Mucosa of rectum (tissue), 2 donors: ENCODE measurements around the gene PIP5K1C.

Experiments
- H3K27ac ChIP-seq, 2 donors: one replicate each; pipeline ENCODE4 v1.7.0; 2013; ENCODE audit warnings: inconsistent platforms in 2 of 2, low read depth in 2 of 2, low read length in 2 of 2
- H3K27me3 ChIP-seq, 2 donors: one replicate each; pipeline ENCODE4 v1.7.0; 2013; ENCODE audit warnings: low read length in 2 of 2; ENCODE audit not compliant: control insufficient read depth in 2 of 2, insufficient read depth in 2 of 2
- H3K36me3 ChIP-seq, 2 donors: one replicate each; pipeline ENCODE4 v1.7.0; 2013; ENCODE audit warnings: low read length in 2 of 2; ENCODE audit not compliant: control insufficient read depth in 2 of 2, insufficient read depth in 2 of 2
- H3K4me1 ChIP-seq, 2 donors: one replicate each; pipeline ENCODE4 v1.7.0; 2013; ENCODE audit warnings: low read length in 2 of 2, mild to moderate bottlenecking in 1 of 2; ENCODE audit not compliant: control insufficient read depth in 2 of 2, insufficient read depth in 2 of 2
- H3K4me3 ChIP-seq, 2 donors: one replicate each; pipeline ENCODE4 v1.7.0; 2013; ENCODE audit warnings: low read length in 2 of 2
- H3K9ac ChIP-seq, 2 donors: one replicate each; pipeline ENCODE4 v1.7.0; 2013; ENCODE audit warnings: low read length in 2 of 2, low read depth in 1 of 2, mild to moderate bottlenecking in 1 of 2
- H3K9me3 ChIP-seq, 2 donors: one replicate each; pipeline ENCODE4 v1.7.0; 2013; ENCODE audit warnings: low read length in 2 of 2; ENCODE audit not compliant: control insufficient read depth in 2 of 2
- donor health status: healthy.
- donor health status: Normal muscosa, but diverticular disease.

Gene PIP5K1C

GRCh38 chr19:3701200-3701599 is 932 bp upstream of the PIP5K1C start:
- no peaks in the 10 kb centered on the region for H3K9me3 ChIP-seq
- peak overlapping the region in 1 of 2 donors; percentile 7 for H3K9ac ChIP-seq
- no peaks in the 10 kb centered on the region for H3K27me3 ChIP-seq
- no peak overlapping the region for H3K27ac ChIP-seq
- no peak overlapping the region for H3K4me3 ChIP-seq
- no peaks in the 10 kb centered on the region for H3K36me3 ChIP-seq
- H3K4me1 ChIP-seq = peaks cover 21 to 22% of the 10 kb centered on the region in 2 donors

- peak overlapping the region; percentile 65 to 83 for H3K9ac ChIP-seq
- H3K9me3 ChIP-seq = no peaks in the 10 kb centered on the region
- H3K4me3 ChIP-seq = peak overlapping the region; percentile 73 to 89
- H3K27me3 ChIP-seq = no peaks in the 10 kb centered on the region
- H3K27ac ChIP-seq = peak overlapping the region; percentile 44 to 70
- H3K36me3 ChIP-seq = no peaks in the 10 kb centered on the region
- peaks cover 17% of the 10 kb centered on the region in 2 donors for H3K4me1 ChIP-seq
Observed at GRCh38 chr19:3699741-3700241, 477 bp downstream of the PIP5K1C start.

GRCh38 chr19:3698974-3699740 is 1.1 kb downstream of the PIP5K1C start:
- Histone ChIP-seq H3K27ac (peak overlapping the region; percentile 44 to 70), H3K27me3 (no peaks in the 10 kb centered on the region), H3K9me3 (no peaks in the 10 kb centered on the region), H3K36me3 (no peaks in the 10 kb centered on the region), H3K9ac (peak overlapping the region; percentile 65 to 83), H3K4me1 (peaks cover 17% of the 10 kb centered on the region in 2 donors), H3K4me3 (peak overlapping the region; percentile 73 to 89)

- no peaks in the 10 kb centered on the region for H3K36me3 ChIP-seq
- H3K9me3 ChIP-seq = no peaks in the 10 kb centered on the region
- H3K4me3 ChIP-seq = no peak overlapping the region
- no peaks in the 10 kb centered on the region for H3K27me3 ChIP-seq
- no peak overlapping the region for H3K27ac ChIP-seq
- H3K4me1 ChIP-seq = peaks cover 17% of the 10 kb centered on the region in 2 donors
- H3K9ac ChIP-seq = no peak overlapping the region
Observed at GRCh38 chr19:3698386-3698950, 1.8 kb downstream of the PIP5K1C start.

- Histone ChIP-seq H3K4me3 (no peak overlapping the region), H3K9ac (no peak overlapping the region), H3K36me3 (no peaks in the 10 kb centered on the region), H3K4me1 (peaks cover 17% of the 10 kb centered on the region in 2 donors), H3K27ac (no peak overlapping the region), H3K27me3 (no peaks in the 10 kb centered on the region), H3K9me3 (no peaks in the 10 kb centered on the region)
Observed at GRCh38 chr19:3697671-3698385, 2.4 kb downstream of the PIP5K1C start.

GRCh38 chr19:3697094-3697493 is 3.2 kb downstream of the PIP5K1C start:
- no peak overlapping the region for H3K4me3 ChIP-seq
- no peaks in the 10 kb centered on the region for H3K27me3 ChIP-seq
- H3K9me3 ChIP-seq = no peaks in the 10 kb centered on the region
- no peak overlapping the region for H3K9ac ChIP-seq
- no peaks in the 10 kb centered on the region for H3K36me3 ChIP-seq
- peaks cover 17% of the 10 kb centered on the region in 2 donors for H3K4me1 ChIP-seq
- no peak overlapping the region for H3K27ac ChIP-seq

GRCh38 chr19:3696660-3696995 is 3.6 kb downstream of the PIP5K1C start:
- no peaks in the 10 kb centered on the region for H3K9me3 ChIP-seq
- no peak overlapping the region for H3K4me3 ChIP-seq
- no peaks in the 10 kb centered on the region for H3K36me3 ChIP-seq
- H3K4me1 ChIP-seq = peaks cover 17% of the 10 kb centered on the region in 2 donors
- H3K27me3 ChIP-seq = no peaks in the 10 kb centered on the region
- H3K27ac ChIP-seq = no peak overlapping the region
- H3K9ac ChIP-seq = no peak overlapping the region

- H3K4me1 ChIP-seq = peaks cover 16 to 17% of the 10 kb centered on the region in 2 donors
- no peaks in the 10 kb centered on the region for H3K9me3 ChIP-seq
Observed at GRCh38 chr19:3695986-3696659, 4.1 kb downstream of the PIP5K1C start.

GRCh38 chr19:3695124-3695733 is 5.0 kb downstream of the PIP5K1C start:
- Histone ChIP-seq H3K4me1 (peaks cover 11% of the 10 kb centered on the region in 2 donors), H3K9ac (no peak overlapping the region), H3K27me3 (no peaks in the 10 kb centered on the region), H3K27ac (no peak overlapping the region), H3K9me3 (no peaks in the 10 kb centered on the region), H3K36me3 (no peaks in the 10 kb centered on the region), H3K4me3 (no peak overlapping the region)

More at GRCh38 chr19:3695986-3696659, 4.1 kb downstream of the PIP5K1C start:
- Histone ChIP-seq H3K27ac (no peak overlapping the region), H3K36me3 (no peaks in the 10 kb centered on the region), H3K27me3 (no peaks in the 10 kb centered on the region), H3K4me3 (no peak overlapping the region), H3K9ac (no peak overlapping the region)
